Activated T-helper 2 cell treated with anti-CD3 and anti-CD28 coated beads, Interferon-gamma antibody, Interleukin-2, Interleukin-4, amounts not matched to agents 10 μg/mL and 5 μg/mL and 100 μg/mL, durations not matched to agents 14 hours and 24 hours and 36 hours (primary cell): Measurements from ENCODE around the gene GOLGA6L7. TPM values are rescaled to one million over a fixed set of nuclear protein-coding genes. Genes with fewer than 3 reads are reported as not detected.
"Not testable (repeated sequence)": the region's sequence is repeated elsewhere in the genome, so short reads cannot be mapped to it uniquely, and the experiment has no call there.

Source experiments
- DNase-seq: peaks from one replicate; pipeline ENCODE4 v3.0.0; 2021; ENCODE audit warnings: low spot score
- H3K27ac Mint-ChIP-seq: one replicate; pipeline ENCODE4 v1.8.0; 2021; ENCODE audit warnings: mixed read lengths
- H3K27me3 Mint-ChIP-seq: one replicate; pipeline ENCODE4 v1.8.0; 2021; ENCODE audit warnings: low read depth, mixed read lengths
- H3K36me3 Mint-ChIP-seq: one replicate; pipeline ENCODE4 v1.8.0; 2021; ENCODE audit warnings: low read depth, mixed read lengths
- H3K4me1 Mint-ChIP-seq: one replicate; pipeline ENCODE4 v1.8.0; 2021; ENCODE audit warnings: low read depth, mixed read lengths
- H3K4me3 Mint-ChIP-seq: one replicate; pipeline ENCODE4 v1.8.0; 2021; ENCODE audit warnings: low read depth, mild to moderate bottlenecking, moderate library complexity, mixed read lengths
- H3K9me3 Mint-ChIP-seq: one replicate; pipeline ENCODE4 v1.8.0; 2021; ENCODE audit warnings: mixed read lengths
- intact Hi-C: fragments of 100-400 bp; cut with micrococcal nuclease; formaldehyde crosslinking; loops from one replicate; pipeline ENCODE4 v1.15.1; 2023
- total RNA-seq: library from RNA; stranded (reverse); gene quantifications from 2 replicates; pipeline ENCODE4 v1.2.3, GENCODE V29; 2022

GOLGA6L7 gene, protein sequence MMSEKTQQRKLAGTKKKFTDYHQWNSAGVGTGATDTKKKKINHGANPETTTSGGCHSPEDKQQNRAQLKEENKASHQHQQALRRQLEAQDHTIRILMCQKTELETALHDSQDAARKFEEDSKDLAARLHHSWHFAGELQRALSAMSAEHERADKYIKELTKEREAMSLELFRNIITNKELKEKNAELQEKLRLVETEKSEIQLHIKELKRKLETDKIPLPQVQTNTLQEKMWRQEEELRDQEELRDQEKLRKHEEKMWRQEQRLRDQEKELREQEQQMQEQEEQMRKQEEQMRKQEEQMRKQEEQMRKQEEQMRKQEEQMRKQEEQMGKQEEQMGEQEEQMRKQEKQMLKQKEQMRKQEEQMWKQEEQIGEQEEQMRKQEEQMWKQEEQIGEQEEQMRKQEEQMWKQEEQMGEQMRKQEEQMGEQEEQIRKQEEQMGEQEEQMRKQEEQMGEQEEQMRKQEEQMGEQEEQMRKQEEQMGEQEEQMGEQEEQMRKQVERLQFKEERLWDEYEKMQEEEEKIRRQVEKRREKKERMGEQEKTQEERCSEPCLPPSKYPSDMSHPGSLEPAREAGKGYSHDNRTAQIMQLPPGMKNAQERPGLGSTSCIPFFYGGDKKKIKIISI
- not detected in 2 replicates for total RNA-seq

DNA sequence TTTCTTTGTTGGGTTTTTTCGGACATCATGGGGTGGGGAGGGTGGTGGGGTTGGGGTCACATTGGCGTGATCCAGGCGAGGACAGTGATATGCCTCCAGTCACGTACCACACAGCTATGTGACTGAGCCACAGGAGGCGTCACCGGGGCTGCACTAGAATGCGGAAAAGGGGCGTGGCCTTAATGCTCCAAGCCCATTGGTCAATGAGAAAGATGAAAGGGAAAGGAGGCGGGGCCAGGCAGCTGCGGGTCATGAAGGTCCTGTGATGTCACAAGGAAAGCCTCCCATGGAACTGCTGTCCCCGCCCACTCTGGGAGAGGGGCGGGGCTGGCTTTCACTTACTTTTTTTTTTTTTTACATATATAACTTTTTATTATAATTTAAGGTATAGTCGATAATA is at the start of gene GOLGA6L7:
TSS of gene GOLGA6L7 (minus strand) at position 124 of the 400 bp plus-strand sequence. CDS start at position 29, 95 bp downstream.
- H3K9me3 Mint-ChIP-seq, DNase-seq, H3K27me3 Mint-ChIP-seq, H3K4me3 Mint-ChIP-seq, H3K36me3 Mint-ChIP-seq, intact Hi-C loops, H3K27ac Mint-ChIP-seq: not testable (repeated sequence)
- peaks cover 11% of the 10 kb centered on the region for H3K4me1 Mint-ChIP-seq

DNA sequence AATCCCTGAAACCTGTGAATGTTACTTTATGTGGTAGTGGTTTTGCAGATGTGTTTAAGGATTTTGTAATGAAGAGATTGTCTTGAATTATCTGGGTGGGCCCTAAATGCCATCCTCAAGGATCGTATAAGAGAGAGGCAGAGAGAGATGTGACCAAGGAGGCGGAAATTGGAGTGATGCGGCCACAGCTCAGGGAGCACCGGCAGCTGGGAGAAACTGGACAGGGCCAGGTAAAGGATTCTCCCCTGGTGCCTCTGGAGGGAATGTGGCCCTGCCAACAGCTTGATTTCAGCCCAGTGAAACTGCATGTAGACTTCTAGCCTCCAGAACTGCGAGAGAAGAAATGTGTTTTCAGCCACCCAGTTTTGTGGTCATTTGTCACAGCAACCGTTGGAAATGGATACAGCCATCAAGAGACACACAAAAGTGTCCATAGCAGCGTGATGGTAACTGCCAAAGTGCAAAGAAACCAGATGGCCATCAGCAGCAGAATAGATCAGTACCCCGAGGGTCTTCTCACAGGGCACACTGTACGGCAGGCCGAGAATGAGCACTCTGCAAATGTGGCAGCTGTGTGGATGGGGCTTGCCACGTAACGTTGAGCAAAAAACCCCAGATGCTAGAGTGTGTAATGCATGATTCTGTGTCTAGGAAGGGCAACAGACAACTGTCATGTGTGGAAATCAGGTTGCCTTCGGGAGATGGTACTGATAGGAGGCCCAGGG is 49.6 kb upstream of the GOLGA6L7 start:
- DNase-seq, result no peak
- H3K27ac Mint-ChIP-seq, result no peak overlapping the region
- no peaks in the 10 kb centered on the region for H3K4me1 Mint-ChIP-seq
- no peaks in the 10 kb centered on the region for H3K36me3 Mint-ChIP-seq
- intact Hi-C loops, result no loop called here
- H3K4me3 Mint-ChIP-seq, result no peak overlapping the region
- H3K9me3 Mint-ChIP-seq, result no peaks in the 10 kb centered on the region
- H3K27me3 Mint-ChIP-seq, result peaks cover 4% of the 10 kb centered on the region

DNA sequence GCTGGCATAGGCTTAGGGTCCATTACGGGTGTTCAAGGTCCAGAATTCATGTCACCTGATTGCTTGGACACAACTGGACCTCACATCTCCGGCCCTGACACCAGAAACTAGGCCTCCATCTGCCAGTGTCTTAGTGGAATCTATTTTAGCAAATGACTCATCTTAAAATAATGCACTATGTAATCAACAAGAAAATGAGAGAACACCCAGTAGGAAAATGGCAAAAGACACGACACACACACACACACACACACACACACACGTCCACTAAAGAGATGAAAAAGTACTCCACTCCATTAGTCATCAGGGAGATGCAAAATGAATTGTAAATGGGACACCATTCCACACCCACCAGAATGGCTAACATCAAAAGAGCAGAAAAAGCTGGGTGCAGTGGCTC is 48.5 kb upstream of the GOLGA6L7 start:
- Mint-ChIP-seq H3K4me1 (no peaks in the 10 kb centered on the region), H3K4me3 (no peak overlapping the region), H3K27me3 (peaks cover 4% of the 10 kb centered on the region), H3K27ac (no peak overlapping the region), H3K36me3 (no peaks in the 10 kb centered on the region), H3K9me3 (no peaks in the 10 kb centered on the region)
- DNase-seq, result no peak
- intact Hi-C loops, result no loop called here

DNA sequence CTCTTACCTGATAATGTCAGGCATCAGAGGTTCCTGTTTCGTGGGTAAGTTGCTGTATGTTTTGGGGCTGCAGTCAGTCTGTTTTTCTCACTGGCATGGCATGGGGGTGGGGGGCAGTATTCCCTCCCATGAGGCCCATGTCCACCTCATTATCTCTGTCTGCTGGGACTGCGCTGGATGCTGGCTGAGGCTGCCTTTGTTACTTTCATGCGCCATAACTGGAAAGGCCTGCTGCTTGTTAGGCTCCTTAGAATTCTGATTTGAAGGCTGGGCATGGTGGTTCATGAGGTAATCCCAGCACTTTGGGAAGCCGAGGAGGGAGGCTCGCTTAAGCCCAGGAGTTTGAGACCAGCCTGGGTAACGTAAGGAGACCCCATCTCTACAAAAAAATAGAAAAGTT is 47.1 kb upstream of the GOLGA6L7 start:
- H3K27me3 Mint-ChIP-seq, result peaks cover 4% of the 10 kb centered on the region
- intact Hi-C loops, result no loop called here
- no peaks in the 10 kb centered on the region for H3K9me3 Mint-ChIP-seq
- H3K4me1 Mint-ChIP-seq, result peaks cover 10% of the 10 kb centered on the region
- H3K4me3 Mint-ChIP-seq, result no peak overlapping the region
- DNase-seq, result no peak
- no peaks in the 10 kb centered on the region for H3K36me3 Mint-ChIP-seq
- no peak overlapping the region for H3K27ac Mint-ChIP-seq

DNA sequence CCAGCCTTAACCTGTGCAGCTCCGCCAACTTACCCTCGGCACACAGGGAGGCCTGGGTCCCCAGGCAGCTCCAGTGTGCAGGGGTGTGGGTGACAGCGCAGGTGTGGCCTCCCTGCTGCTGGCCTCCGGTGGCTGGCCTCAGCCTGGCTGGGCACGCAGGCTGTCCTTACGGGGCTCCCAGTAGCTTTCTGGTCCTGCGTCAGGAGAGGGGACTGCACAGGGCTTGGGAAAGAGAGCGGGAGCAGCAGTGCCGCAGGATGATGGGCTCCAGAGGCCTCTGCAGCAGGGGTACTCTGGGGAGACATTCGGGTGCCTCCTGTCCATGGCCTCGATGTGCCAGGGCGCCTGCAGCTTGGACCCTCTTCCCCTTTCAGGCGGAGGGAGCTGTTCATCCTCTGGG is 46.7 kb upstream of the GOLGA6L7 start:
- H3K36me3 Mint-ChIP-seq, result no peaks in the 10 kb centered on the region
- no peak overlapping the region for H3K4me3 Mint-ChIP-seq
- H3K4me1 Mint-ChIP-seq, result peaks cover 14% of the 10 kb centered on the region
- no peaks in the 10 kb centered on the region for H3K9me3 Mint-ChIP-seq
- H3K27ac Mint-ChIP-seq, result no peak overlapping the region
- no peak for DNase-seq
- intact Hi-C loops, result no loop called here
- peaks cover 4% of the 10 kb centered on the region for H3K27me3 Mint-ChIP-seq

DNA sequence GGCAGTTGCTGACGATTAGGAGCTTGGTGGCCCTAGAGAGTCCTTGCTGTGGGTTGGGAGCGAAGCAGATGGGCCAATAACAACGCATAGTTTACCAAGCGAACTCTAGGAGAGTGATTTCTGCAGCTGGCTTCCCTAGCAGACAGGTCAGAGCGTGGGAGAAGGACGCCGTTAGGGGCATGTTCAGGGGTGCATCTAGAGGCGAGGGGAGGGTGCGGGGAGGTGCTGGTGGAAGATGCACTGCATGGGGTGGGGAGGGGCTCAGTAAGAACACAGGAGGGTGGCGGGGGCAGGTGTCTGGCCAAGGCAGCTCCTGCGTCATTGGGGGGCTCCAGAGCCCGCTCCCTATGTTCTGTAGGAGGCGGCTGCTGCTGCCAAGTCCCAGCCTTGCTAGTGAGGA is 46.2 kb upstream of the GOLGA6L7 start:
- H3K9me3 Mint-ChIP-seq, result no peaks in the 10 kb centered on the region
- no peak for DNase-seq
- H3K4me3 Mint-ChIP-seq, result no peak overlapping the region
- intact Hi-C loops, result no loop called here
- no peaks in the 10 kb centered on the region for H3K36me3 Mint-ChIP-seq
- H3K27me3 Mint-ChIP-seq, result peaks cover 5% of the 10 kb centered on the region
- H3K27ac Mint-ChIP-seq, result no peak overlapping the region
- H3K4me1 Mint-ChIP-seq, result peaks cover 20% of the 10 kb centered on the region

DNA sequence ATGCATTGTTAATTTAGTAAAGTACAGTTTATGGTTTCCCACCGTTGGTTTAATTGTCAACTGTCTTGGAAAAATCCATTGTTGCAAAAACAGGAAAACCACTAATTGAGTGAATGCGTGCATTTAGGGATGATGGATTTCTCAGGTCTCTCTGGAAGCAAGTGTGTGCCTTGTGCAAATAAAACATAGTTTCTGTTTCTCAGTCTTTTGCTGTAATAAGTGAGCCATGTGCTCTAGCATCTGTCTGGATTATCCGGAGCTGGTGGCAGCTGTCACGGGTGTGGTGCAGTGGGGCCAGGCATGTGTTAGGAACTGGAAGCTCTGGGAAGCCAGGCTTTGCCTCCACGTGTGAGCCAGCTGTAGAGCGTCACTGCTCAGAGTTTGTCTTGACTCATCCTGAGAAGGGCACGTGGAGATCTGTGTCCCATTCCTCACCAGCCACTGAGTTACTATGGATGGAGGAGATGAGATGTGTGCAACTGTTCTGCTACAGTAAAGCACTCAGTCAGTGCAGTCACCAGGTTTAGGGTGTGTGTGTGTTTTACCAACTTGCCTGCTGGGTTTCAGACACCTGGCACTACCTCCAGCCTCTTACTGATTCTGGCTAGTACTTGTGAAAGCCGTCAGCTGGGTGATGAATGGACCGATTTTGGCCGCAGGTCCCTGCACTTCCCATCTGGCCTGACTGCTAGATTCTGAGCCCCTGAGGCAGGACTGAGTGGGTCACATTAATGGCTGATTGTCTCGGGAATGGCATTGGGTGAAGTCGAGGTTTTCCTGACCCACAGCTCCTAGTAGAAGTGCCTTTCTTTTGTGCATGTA is 44.6 kb upstream of the GOLGA6L7 start:
- peaks cover 21% of the 10 kb centered on the region for H3K4me1 Mint-ChIP-seq
- peaks cover 15% of the 10 kb centered on the region for H3K27me3 Mint-ChIP-seq

DNA sequence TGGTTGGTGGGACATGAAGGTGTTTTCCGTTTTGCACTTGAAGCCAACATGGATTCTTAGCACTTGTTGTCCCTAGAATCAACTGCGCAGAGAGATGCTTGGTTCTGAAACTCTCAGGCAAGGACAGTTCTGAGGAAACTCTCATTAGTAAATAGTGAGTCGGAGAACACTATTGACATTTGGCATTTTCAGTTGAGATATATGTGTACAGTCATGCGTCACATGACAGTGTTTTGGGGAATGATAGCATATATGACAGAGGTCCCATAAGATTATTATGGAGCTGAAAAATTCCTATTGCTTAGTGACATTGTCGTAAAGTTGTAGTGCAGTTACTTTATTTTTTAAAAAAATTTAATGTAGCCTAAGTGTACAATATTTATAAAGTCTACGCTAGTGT is 43.1 kb upstream of the GOLGA6L7 start:
- intact Hi-C loops, result no loop called here
- H3K27ac Mint-ChIP-seq, result no peak overlapping the region

More for the DNA sequence above, 44.6 kb upstream of the GOLGA6L7 start:
- Mint-ChIP-seq H3K27ac (no peak overlapping the region), H3K4me3 (no peak overlapping the region), H3K36me3 (no peaks in the 10 kb centered on the region), H3K9me3 (no peaks in the 10 kb centered on the region)
- DNase-seq, result no peak
- intact Hi-C loops, result no loop called here

DNA sequence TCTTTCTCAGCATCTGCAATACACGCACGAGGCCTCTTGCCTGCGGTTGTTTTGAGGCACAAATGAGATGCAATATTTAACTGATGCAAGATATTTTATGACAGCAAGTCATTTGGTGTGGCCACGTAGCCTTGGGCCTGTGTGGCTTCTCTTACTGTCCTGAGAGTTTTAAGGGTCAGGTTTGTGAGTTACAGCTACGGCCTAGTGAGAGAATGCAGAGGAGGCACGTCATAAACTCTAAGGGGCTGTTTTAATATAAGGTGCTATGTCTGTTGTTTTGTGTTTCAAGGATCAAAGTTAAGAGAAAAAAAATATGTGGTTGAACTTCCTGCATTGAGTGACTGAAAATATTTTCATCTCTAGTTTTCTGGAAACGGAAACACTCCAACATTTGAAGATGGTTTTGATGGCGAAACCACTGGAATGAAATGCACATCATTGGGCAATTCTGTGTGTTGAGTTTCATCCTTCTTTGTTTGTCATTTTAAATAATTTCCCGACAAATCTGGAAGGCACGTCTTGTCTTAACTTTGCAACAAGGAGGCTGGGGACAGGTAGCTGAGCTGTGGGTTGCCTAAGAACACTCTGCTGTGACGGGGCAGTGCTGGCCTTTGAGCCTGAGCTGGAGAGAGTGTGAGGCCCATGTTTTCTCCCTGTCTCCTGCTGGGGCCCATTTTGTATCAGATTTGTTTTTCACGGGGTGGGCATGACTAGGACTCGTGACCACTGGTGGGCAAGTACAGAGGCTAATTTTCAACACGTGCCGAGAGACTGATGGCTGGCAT is 42.5 kb upstream of the GOLGA6L7 start:
- H3K4me1 Mint-ChIP-seq, result peaks cover 21% of the 10 kb centered on the region
- peaks cover 27% of the 10 kb centered on the region for H3K27me3 Mint-ChIP-seq
- DNase-seq, result no peak
- intact Hi-C loops, result no loop called here
- peak overlapping the region; percentile 6 for H3K27ac Mint-ChIP-seq
- no peaks in the 10 kb centered on the region for H3K9me3 Mint-ChIP-seq
- H3K4me3 Mint-ChIP-seq, result no peak overlapping the region
- no peaks in the 10 kb centered on the region for H3K36me3 Mint-ChIP-seq

More for the DNA sequence above, 43.1 kb upstream of the GOLGA6L7 start:
- Mint-ChIP-seq H3K9me3 (no peaks in the 10 kb centered on the region), H3K27me3 (peaks cover 27% of the 10 kb centered on the region), H3K4me3 (no peak overlapping the region), H3K4me1 (peaks cover 21% of the 10 kb centered on the region), H3K36me3 (no peaks in the 10 kb centered on the region)
- no peak for DNase-seq

DNA sequence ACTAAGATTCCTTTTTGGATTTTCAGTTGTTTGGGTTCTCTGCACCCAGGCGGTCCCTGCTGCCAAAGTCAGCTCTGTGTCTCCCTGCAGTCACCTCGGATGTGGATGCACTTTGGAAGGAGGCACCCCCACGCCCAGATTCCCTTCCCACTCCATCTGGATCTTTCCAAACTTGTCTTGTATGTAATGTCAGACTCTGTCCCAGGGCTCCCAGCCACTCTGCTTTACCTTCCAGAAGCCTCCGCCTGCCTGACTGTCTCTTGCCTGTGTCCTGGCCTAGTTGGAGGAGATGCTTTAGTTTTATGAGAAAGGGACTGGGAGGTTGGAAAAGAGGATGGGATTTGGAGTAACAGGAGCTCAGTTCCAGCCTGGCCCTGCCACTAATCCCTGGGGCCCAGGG is 41.8 kb upstream of the GOLGA6L7 start:
- H3K27me3 Mint-ChIP-seq, result peaks cover 27% of the 10 kb centered on the region
- H3K4me3 Mint-ChIP-seq, H3K36me3 Mint-ChIP-seq, H3K9me3 Mint-ChIP-seq, H3K27ac Mint-ChIP-seq, intact Hi-C loops, DNase-seq: not testable (repeated sequence)
- H3K4me1 Mint-ChIP-seq, result peaks cover 21% of the 10 kb centered on the region

DNA sequence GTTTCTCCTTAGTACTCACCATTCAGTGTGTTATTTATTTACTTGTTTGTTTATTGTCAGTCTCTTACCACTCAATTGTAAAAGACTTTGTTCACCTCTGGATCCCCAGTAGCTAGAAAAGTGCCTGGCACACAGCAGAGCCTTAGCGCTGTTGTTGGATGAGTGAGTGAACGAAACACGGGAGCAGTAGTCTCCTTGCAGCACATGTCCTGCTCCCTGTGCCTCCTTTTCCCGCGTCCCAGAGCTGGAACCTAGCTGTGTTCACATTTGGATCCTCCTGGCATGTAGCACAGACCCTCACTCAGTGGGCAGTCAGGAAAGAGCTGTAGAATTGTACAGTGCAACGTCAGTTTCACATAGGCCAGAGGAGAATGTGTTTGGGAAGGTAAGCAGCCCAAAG is 41.4 kb upstream of the GOLGA6L7 start:
- DNase-seq, H3K27ac Mint-ChIP-seq, H3K4me3 Mint-ChIP-seq, H3K36me3 Mint-ChIP-seq, H3K9me3 Mint-ChIP-seq: not testable (repeated sequence)
- intact Hi-C loops, result loop anchor here (10.0 kb wide), 1 partner anchor 85 kb away; no protein-coding TSS in a partner anchor
- Mint-ChIP-seq H3K27me3 (peaks cover 30% of the 10 kb centered on the region), H3K4me1 (peaks cover 21% of the 10 kb centered on the region)

DNA sequence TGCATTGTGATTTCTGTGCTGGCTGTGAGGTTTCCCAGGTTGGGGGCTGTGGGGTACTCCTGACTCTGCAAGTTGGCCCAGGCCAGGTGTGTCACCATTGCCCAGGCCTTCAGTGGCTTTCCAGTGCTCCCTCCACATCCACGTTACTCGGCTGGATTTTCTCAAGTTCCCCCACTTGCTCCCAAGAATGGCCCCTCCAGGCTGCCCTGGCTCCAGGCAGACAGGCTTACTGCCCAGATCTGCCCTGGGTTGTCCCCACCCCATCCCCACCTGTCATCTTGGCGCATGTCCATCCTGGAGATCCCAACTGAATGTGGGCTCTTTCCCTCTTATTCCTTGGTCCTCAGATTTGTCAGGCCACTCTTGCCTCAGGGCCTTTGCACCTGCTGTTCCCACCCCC is 40.9 kb upstream of the GOLGA6L7 start:
- H3K36me3 Mint-ChIP-seq, result no peaks in the 10 kb centered on the region
- peaks cover 32% of the 10 kb centered on the region for H3K27me3 Mint-ChIP-seq
- no peaks in the 10 kb centered on the region for H3K9me3 Mint-ChIP-seq
- no peak for DNase-seq
- peaks cover 21% of the 10 kb centered on the region for H3K4me1 Mint-ChIP-seq
- H3K4me3 Mint-ChIP-seq, result no peak overlapping the region
- intact Hi-C loops, result loop anchor here (10.0 kb wide), 1 partner anchor 85 kb away; no protein-coding TSS in a partner anchor
- H3K27ac Mint-ChIP-seq, result no peak overlapping the region
